SK-N-MC (cell line): Measurements from ENCODE around the gene SLC46A1.

ENCODE experiments used
- DNase-seq: peaks from one replicate; pipeline ENCODE4 v3.0.0-alpha.2; 2011; ENCODE audit warnings: low read depth, low spot score
- H3K27ac ChIP-seq: fragments of 200-600 bp; sonication (generic); 2 replicates; pipeline ENCODE4 v1.5.1; 2016; ENCODE audit warnings: mixed run types
- H3K36me3 ChIP-seq: fragments of 200-600 bp; sonication (generic); 2 replicates; pipeline ENCODE4 v1.6.1; 2017; ENCODE audit warnings: antibody characterized with exemption, low read length, mixed read lengths; ENCODE audit not compliant: insufficient read depth
- H3K4me3 ChIP-seq: fragments of 200-600 bp; sonication (generic); 2 replicates; pipeline ENCODE4 v1.5.1; 2016
- H3K9ac ChIP-seq: fragments of 200-600 bp; sonication (generic); 2 replicates; pipeline ENCODE4 v1.8.0; 2017; ENCODE audit warnings: mixed run types, mixed read lengths; ENCODE audit not compliant: insufficient read length
- H3K9me3 ChIP-seq: fragments of 200-600 bp; sonication (generic); 2 replicates; pipeline ENCODE4 v1.6.1; 2017; ENCODE audit warnings: low read depth, mild to moderate bottlenecking, antibody characterized with exemption, low read length, moderate library complexity, mixed read lengths
- EZH2 ChIP-seq: fragments of 200-600 bp; sonication (generic); IDR thresholded peaks from one replicate; pipeline ENCODE4 v1.6.1; 2017; ENCODE audit warnings: antibody characterized with exemption
- FOXP2 ChIP-seq: optimal IDR thresholded peaks from 2 replicates; pipeline ENCODE3; 2011; ENCODE audit warnings: mild to moderate bottlenecking, moderate library complexity; ENCODE audit not compliant: insufficient read depth; ENCODE audit errors: extremely low read length, control extremely low read depth
- POLR2AphosphoS5 ChIP-seq: IDR thresholded peaks from 2 replicates; pipeline ENCODE4 v1.6.1; 2012; ENCODE audit warnings: mild to moderate bottlenecking, low read depth, low read length, borderline replicate concordance

Gene SLC46A1

GRCh38 chr17:28427371-28427770 is 21.4 kb upstream of the SLC46A1 start:
- no peaks in the 10 kb centered on the region for H3K9me3 ChIP-seq
- DNase-seq, result no peak
- H3K27ac ChIP-seq, result no peak overlapping the region
- H3K36me3 ChIP-seq, result no peaks in the 10 kb centered on the region
- H3K9ac ChIP-seq, result no peak overlapping the region
- TF ChIP-seq POLR2AphosphoS5 (no peak), FOXP2 (no peak), EZH2 (no peak)
- no peak overlapping the region for H3K4me3 ChIP-seq

GRCh38 chr17:28426081-28426519 is 20.1 kb upstream of the SLC46A1 start:
- Histone ChIP-seq H3K4me3 (no peak overlapping the region), H3K27ac (no peak overlapping the region), H3K9ac (no peak overlapping the region), H3K9me3 (no peaks in the 10 kb centered on the region), H3K36me3 (no peaks in the 10 kb centered on the region)
- no peak for TF ChIP-seq FOXP2
- no peak for TF ChIP-seq EZH2
- TF ChIP-seq POLR2AphosphoS5, result no peak
- DNase-seq, result no peak

- TF ChIP-seq EZH2 (no peak), POLR2AphosphoS5 (no peak), FOXP2 (no peak)
- DNase-seq, result no peak
Observed at GRCh38 chr17:28425206-28425605, 19.2 kb upstream of the SLC46A1 start.

GRCh38 chr17:28421787-28422305 is 15.8 kb upstream of the SLC46A1 start:
- Histone ChIP-seq H3K9ac (no peak overlapping the region), H3K36me3 (no peaks in the 10 kb centered on the region), H3K4me3 (no peak overlapping the region), H3K9me3 (no peaks in the 10 kb centered on the region), H3K27ac (no peak overlapping the region)
- DNase-seq, result no peak
- TF ChIP-seq FOXP2, result no peak
- TF ChIP-seq POLR2AphosphoS5, result no peak
- TF ChIP-seq EZH2, result no peak

More at GRCh38 chr17:28425206-28425605, 19.2 kb upstream of the SLC46A1 start:
- H3K36me3 ChIP-seq, result no peaks in the 10 kb centered on the region
- no peaks in the 10 kb centered on the region for H3K9me3 ChIP-seq
- H3K9ac ChIP-seq, result no peak overlapping the region
- H3K27ac ChIP-seq, result no peak overlapping the region
- H3K4me3 ChIP-seq, result no peak overlapping the region

GRCh38 chr17:28416703-28417311 is 10.8 kb upstream of the SLC46A1 start:
- H3K27ac ChIP-seq, result no peak overlapping the region
- no peak overlapping the region for H3K4me3 ChIP-seq
- H3K36me3 ChIP-seq, result no peaks in the 10 kb centered on the region
- H3K9me3 ChIP-seq, result no peaks in the 10 kb centered on the region
- H3K9ac ChIP-seq, result no peak overlapping the region
- no peak for TF ChIP-seq EZH2
- no peak for TF ChIP-seq POLR2AphosphoS5
- no peak for TF ChIP-seq FOXP2
- DNase-seq, result no peak

- no peak overlapping the region for H3K4me3 ChIP-seq
Observed at GRCh38 chr17:28415886-28416285, 9.9 kb upstream of the SLC46A1 start.

GRCh38 chr17:28413804-28414203 is 7.8 kb upstream of the SLC46A1 start:
- Histone ChIP-seq H3K4me3 (no peak overlapping the region), H3K36me3 (no peaks in the 10 kb centered on the region), H3K27ac (no peak overlapping the region), H3K9ac (no peak overlapping the region), H3K9me3 (no peaks in the 10 kb centered on the region)
- TF ChIP-seq EZH2 (no peak), FOXP2 (no peak), POLR2AphosphoS5 (no peak)
- DNase-seq, result no peak

More at GRCh38 chr17:28415886-28416285, 9.9 kb upstream of the SLC46A1 start:
- Histone ChIP-seq H3K9me3 (no peaks in the 10 kb centered on the region), H3K9ac (no peak overlapping the region), H3K36me3 (no peaks in the 10 kb centered on the region), H3K27ac (no peak overlapping the region)
- no peak for DNase-seq
- TF ChIP-seq FOXP2, result no peak
- no peak for TF ChIP-seq EZH2
- TF ChIP-seq POLR2AphosphoS5, result no peak

GRCh38 chr17:28412099-28412498 is 6.1 kb upstream of the SLC46A1 start:
- Histone ChIP-seq H3K36me3 (no peaks in the 10 kb centered on the region), H3K27ac (no peak overlapping the region), H3K9me3 (no peaks in the 10 kb centered on the region), H3K4me3 (no peak overlapping the region), H3K9ac (no peak overlapping the region)
- no peak for TF ChIP-seq POLR2AphosphoS5
- no peak for DNase-seq

- Histone ChIP-seq H3K27ac (no peak overlapping the region), H3K4me3 (no peak overlapping the region), H3K36me3 (no peaks in the 10 kb centered on the region), H3K9ac (no peak overlapping the region), H3K9me3 (no peaks in the 10 kb centered on the region)
- no peak for DNase-seq
- TF ChIP-seq FOXP2 (no peak), EZH2 (no peak), POLR2AphosphoS5 (no peak)
Observed at GRCh38 chr17:28407974-28408306, 1.9 kb upstream of the SLC46A1 start.
